GM21619 (cell line): Measurements from ENCODE around the gene ENOX1.

Experiments used
- ATAC-seq: cut with Tn5 transposase; IDR thresholded peaks from one replicate; pipeline ENCODE4 v1.9.1; 2021; ENCODE audit not compliant: unreplicated experiment

The ENOX1 gene

DNA sequence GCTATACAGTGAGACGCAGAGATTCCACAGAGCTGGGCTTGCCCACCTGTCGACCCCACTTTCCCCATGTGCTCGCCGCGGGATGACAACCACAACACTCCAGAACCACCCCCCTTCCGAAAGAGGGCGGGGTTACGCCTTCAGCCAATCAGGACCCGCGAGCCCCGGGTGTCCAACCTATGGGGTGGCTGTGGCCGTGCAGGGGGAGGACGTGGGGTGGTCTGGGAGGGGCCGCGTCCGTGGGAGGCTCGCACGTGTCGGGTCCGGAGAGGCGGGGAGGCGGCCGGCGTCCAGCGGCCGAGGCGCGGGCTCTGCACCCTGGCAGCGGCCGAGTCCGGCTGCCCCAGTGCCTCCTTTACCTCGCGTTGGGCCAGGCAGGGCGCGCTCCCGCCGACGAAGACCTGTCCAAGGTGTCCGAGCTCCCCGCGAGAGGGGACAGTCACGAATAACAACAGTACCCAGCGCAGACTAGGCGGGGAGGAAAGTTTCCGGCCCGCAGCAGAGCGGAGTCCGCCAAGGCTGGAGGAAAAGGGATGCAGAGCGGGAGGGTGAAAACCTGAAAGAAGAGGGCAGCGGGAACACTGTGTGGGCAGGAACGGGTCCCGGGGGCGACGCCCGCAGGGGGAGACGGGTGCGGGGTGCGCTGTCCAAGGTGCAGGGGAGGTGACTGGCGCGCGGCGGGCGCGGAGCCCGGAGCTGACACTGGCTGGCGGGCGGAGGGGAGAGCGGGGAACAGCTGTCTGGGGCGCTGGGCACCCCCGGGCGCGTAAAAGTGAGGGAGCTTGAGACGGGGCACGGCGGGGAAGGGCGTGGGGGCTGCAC is 911 bp downstream of the ENOX1 start:
- ATAC-seq: no peak

DNA sequence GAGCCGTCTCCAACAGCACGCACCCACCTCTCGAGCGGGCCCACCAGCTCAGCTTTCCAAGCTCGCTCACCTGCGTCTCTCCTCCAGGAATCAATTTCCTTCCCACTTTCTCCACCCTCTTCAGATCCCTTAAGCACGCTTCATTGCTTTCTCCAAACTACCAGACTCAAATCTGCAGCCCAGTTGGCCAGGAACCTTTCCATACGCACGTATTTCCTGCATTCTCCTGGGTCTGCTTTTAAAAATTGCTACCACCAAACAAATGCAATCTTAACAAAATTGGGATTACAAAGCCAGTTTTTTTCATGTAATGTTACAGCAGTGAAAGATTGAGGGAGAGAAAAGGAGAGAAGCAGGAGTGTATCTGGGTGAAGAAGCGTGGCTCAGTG is 1.5 kb downstream of the ENOX1 start:
- no peak for ATAC-seq

- no peak for ATAC-seq
Observed at GRCh38 chr13:43784496-43784895, 2.3 kb downstream of the ENOX1 start.

DNA sequence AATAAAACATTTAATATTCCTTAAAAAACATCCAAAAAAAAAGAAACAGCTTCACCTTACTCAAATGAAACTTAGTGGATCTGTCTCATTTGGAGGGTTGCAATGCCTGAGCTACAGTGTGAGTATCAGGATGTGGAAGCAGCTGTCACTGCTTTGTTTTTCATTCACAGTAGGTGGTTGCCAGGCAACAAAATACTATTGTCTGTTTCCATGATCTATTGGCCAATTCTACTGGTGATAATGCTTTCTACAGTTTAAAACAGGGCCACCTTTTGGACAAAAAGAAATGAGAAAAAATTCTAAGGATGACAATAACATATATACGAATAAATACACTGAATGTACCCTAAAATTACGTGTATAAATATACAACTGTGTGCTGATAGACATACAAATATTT is 3.0 kb downstream of the ENOX1 start:
- ATAC-seq: no peak

GRCh38 chr13:43782686-43783085 is 4.1 kb downstream of the ENOX1 start:
- no peak for ATAC-seq

- ATAC-seq: no peak
Observed at GRCh38 chr13:43780666-43781065, 6.1 kb downstream of the ENOX1 start.

DNA sequence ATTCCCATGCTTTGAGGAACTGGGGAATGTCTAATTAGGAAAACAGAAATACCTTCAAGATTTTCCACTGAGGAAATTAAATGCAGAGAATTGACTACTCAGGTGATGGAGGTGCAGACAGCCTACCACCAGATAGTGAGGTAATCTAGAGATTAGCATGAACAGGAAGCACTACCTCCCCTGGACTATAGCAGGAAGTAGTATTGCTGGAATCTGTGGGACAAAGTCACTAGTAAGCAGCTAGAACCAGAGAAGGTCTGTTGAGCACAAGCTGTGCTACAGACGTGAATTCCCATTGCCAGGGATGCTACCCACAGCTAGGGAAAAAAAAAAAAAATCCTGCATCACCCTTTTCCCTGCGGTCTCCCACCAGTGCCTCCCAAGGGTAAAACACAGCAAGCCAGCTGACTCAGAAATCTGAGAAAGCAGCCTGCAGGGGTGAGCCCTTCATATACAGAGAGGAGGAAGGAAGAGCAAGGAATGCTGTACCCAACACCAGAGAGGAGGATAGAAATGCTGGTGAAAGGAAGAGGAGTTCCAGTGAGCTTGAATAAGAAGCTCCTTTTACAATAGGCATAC is 10.2 kb downstream of the ENOX1 start:
- no peak for ATAC-seq

DNA sequence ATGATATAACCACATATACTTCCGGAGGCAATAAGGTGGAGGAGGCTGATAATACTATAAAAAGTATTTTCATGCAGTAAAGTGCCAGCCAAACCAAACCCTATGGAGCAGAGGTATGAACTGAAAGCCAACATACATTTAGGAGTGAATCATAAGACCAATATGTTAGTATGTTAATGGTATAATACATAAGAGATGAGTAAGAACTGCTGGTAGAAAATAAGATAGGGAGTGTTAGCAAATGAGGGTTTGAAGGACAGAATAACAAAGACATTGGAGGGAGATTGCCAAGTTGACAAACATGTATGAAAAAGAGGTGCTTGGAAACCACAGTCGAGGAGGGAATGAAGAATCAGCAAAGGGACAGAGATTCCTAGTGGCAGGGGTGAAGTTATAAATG is 10.8 kb downstream of the ENOX1 start:
- ATAC-seq: no peak

- ATAC-seq: no peak
Observed at GRCh38 chr13:43773602-43774001, 13.2 kb downstream of the ENOX1 start.

DNA sequence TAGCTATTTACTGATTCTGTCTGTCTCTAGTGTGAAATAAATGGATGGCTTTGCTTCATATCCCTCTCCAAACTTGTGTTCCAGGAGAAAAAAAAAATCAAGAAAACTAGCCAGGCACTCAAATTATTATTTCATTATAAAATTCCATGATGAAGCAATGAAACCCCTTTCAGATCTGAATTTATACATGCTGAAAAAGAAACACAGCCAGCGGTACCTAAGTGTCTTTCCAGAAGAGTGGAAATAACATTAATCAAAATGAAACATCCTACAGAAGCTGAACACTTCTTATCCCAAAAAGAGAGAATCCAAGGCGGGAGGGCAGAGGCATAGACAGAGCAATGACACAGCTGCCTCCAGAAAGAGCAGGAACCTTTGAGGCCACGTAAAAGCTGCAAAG is 15.9 kb downstream of the ENOX1 start:
- no peak for ATAC-seq

DNA sequence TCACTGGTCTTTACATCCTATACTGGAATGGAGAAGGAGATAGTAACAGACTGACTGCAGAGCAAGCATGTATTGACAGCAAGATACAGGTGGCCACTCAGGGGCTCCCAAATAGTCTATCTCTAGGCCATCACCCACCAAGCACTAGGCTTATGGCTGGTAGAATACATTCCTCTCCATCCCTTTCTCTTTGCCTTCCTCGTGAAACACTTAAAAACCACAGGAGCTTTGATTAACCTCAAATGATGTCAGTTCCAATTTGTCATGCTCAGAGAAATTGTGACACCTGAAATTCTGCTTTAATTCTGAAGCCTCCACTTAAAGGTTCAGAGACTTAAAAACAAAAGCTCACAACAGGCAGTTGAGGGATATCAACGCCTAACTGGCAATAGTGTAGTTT is 17.2 kb downstream of the ENOX1 start:
- ATAC-seq: no peak

DNA sequence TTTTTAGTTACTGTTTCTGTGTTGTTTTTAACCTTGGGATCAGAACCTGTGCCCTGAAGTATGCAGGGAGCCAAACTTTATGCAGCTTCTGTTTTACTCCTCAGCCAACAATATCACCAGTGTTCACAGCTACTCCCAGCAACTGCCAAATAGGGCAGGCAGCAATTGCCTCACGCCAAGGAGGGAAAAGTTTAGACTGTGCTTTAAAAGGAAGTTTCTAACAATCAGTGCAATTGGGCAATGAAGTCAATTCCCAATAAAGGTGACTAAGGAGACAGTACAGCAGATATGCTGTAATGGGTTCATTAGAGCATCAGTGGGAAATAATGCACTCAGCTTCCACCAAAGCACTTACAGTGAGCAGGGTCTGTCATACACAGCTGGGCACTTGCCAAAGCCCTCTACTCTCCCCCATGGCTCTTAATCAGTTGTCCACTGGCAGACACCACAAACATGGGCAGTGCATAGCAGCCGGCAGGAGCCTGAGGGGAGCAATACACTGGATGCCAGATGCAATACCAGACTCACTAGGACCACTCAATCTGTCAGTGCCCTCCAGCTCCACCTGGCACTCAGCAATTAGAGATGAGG is 19.3 kb downstream of the ENOX1 start:
- ATAC-seq: no peak

DNA sequence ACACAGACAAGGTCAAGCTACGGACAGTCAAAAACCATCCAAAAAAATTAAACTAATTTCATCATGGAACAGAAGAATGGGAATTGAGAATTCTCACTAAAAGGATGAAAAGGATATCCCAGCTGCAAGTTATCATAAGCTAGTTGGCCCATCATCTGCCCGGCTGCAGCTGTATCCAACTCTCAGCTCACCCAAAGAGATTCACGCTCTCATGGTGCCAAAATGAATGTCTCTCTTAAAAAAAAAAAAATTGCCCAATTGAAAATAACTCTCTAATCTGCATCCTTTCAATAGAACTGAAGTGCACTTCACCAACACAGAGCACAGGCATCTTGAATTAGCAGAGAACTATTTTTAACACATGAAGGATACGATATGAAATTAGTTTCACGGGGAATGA is 20.0 kb downstream of the ENOX1 start:
- no peak for ATAC-seq

DNA sequence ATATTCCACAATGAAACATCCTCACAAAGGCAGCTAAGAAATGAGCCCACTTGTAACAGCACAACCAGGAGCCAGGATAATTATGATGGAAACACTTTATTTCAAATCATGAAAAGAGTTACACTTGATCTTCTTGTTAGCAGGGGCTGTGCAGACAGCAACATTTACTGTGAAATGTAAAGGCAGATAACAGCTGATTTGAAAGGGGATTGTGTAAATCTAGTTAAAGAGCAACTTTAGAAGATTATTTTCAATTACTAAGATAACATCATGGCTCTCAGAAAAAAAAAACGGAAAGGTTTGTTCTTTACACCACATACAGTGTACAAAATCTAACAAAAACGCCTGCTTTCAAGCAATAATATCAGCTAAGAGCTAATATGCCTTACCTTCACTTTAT is 22.4 kb downstream of the ENOX1 start:
- no peak for ATAC-seq

- no peak for ATAC-seq
Observed at GRCh38 chr13:43763143-43763759, 23.5 kb downstream of the ENOX1 start.

- no peak for ATAC-seq
Observed at GRCh38 chr13:43761616-43762315, 25.0 kb downstream of the ENOX1 start.

DNA sequence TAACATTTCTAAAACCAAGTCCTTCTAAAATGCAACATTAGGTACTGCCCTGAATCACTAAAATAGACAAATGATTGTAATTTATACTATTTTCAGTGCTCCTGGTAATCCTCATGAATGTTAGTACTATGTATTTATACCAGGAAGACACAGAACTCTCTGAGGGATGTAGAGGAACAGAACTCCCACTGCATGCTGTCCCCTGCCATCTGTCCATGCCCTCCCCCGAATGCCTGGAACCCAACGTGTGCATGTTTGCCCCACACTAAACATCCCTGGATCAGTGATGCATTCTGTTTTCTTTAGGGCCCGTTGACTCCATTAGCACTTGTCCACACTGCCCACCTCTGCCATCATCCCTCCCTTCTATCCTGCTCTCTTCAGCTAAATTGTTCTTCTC is 26.5 kb downstream of the ENOX1 start:
- no peak for ATAC-seq

- peak; percentile 66 for ATAC-seq
Observed at GRCh38 chr13:43758834-43759233, 27.9 kb downstream of the ENOX1 start.

GRCh38 chr13:43757266-43757665 is 29.5 kb downstream of the ENOX1 start:
- ATAC-seq: no peak

GRCh38 chr13:43755844-43756243 is 30.9 kb downstream of the ENOX1 start:
- ATAC-seq: no peak

- no peak for ATAC-seq
Observed at GRCh38 chr13:43751624-43752023, 35.1 kb downstream of the ENOX1 start.
